Stimulated activated CD4-positive, alpha-beta T cell treated with anti-CD3 and anti-CD28 coated beads, TNF-alpha, amount 100 ng/mL, for 1 hour (primary cell): ENCODE results near the gene SANBR.
A peak's percentile ranks its signal among the peaks of the same experiment; 100 is the strongest.
"Not testable (repeated sequence)": the region's sequence is repeated elsewhere in the genome, so short reads cannot be mapped to it uniquely, and the experiment has no call there.

Source experiments
- DNase-seq, 3 donors: peaks; one replicate each; pipeline ENCODE4 v3.0.0-alpha.2; 2020; ENCODE audit warnings: low read depth in 3 of 3, low spot score in 1 of 3

SANBR gene

DNA sequence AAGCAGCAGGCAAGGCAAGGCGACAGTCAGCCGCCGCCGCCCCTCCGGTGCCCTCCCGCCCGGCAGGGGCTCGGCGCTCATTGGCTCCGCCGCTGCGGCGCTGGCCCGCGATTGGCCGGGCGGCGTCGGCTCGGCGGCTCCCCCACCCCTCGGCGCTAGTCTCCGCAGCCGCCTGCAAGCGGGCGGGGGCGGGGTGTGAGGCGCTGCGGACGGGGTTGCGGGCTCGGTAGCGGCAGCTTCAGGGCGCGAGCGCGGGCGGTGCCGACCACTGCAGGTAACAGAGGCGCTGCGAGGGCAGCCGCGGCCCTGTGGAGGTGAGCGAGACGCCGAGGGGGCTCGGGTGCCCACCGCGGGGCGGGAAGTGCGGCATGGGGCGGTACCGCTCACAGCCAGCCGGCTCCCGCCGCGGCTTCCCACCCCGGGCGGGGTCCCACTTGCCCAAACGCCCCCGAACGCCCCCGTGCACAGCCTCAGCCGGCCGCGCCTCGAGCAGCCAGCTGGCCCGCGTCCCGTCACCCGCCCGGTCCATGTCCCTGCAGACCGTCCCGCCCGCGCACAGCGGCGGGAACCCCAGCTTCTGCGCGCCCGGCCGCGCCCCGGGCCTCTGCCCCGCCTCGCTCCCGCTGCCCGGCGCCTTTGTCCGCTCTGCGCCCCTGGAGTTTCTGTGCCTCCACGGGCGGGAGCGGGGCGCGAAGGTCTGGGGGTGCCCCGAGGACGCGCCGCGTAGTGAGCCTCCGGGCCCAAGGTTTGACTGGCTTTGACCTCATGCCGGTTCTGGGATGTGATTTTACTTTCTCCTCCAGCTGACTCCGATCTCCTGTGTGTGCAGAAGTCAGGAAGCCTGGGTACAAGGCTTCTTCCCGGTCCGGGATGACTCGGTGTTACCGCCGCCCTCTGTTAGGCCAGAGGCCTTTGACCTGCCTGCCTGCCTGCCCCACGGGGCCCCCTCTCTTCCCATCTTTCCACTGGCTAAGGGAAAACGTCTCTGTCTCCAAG, at the start of gene SANBR:
Gene SANBR (plus strand): TSS at position 158 of the 996 bp plus-strand sequence. CDS start 4,480 bp downstream, outside the sequence.
- DNase-seq = peak; percentile 52 to 72 (median 70)

DNA sequence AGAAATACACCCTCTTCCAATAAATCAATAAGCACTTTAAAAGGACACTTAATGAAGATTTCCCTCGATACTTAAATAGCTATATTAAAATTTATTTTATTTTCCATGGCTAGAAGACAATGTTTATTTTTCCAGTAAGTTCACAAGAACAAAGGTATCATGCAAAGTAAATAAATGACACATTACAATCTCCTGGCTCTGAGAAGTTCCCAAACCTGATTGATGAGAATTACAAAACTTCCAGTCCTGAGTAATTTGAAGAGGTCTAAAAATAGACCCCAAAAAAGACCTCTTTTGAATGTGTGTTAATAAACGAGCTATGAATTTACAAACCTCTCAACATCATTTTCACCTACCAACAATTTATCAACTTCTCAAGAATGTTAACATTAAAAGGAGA, 49.7 kb upstream of the SANBR start:
- DNase-seq = no peak

DNA sequence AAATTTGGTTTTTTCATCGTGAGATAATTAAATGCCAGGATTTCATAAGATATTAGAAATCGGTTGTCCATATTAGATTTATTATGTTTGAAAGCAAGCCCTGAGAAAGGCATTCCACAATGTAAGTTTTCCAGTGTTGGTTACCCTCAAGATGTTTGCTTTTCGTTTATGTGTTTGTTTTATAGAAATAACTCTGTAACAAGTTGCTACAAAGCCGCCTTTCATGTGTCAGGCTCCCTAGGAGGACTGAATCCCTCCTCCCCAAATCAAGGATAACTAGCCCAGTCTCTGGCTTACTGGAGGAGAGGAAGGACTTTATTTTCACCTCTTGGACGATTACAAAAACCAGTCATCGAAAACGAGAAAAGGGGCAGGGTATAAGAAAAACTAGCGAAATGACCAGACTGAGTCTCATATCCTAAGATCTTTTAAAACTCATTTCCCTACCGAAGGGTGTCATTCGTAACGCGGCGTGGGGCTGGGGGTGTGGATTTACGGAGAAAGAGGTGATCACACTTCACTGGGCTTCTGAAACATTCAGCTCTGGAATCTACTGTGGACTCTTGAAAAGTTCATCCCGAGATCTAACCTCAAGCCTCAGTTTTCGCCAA, 49.2 kb upstream of the SANBR start:
- DNase-seq = no peak

DNA sequence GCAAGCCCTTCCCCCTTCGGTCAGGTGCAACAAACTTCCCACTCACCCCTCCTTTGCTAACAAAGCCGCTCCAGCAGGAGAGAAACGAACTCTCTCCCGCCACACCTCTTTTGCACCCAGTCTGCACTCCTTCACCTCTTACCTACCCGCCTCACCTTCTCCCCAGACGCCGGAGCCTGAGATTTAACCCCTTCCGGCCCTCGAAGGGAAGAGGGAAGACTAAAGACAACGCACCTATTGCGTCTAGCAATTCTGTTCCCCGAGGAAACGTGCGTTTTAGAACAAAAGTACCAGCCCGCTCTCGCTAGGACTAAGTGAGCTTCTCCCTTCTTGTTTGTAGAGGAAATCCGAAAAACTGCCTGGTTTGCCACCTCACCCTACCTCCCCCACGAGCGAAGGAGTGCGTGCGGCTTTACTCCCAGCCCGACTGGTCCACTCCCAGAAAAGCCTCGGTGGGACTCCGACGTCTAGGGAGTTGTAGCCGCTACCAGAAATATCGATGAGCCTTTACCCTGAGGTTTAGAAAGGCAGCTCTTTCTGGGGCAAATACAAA, 48.6 kb upstream of the SANBR start:
- DNase-seq = peak; percentile 27 to 40 (median 29)

DNA sequence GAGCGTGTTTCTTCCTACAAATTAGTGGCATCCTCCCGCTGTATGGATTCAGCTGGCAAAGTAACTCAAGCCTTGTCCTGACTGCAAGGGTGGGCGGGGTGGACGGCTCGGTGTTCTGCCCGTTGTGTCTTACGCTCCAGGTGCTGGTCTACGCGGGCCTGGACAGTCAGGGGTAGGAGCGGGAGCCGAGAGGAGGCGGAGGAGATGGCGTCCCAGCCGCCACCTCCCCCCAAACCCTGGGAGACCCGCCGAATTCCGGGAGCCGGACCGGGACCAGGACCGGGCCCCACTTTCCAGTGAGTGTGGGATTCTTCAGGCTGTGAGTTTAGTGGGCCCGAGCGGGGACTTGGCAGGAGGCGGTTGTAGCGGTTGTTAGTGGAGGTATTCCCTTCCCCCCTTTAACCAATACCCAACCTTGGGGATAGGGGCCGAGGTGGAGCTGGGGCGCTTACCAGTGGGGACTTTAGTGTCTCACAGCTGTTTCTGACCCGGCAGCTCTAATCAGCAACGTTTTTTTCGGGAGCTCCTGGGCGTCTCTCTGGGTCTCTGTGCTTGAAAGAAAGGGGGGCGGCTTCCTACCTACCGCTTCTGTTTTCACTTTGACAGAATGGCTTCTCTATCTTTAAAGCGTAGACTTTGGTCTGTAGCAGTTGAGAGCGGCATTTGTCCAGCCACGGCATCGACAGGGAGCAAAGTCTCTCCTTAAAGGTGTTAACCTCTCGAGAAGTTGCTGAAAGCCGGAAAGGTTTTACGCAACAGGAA, 47.9 kb upstream of the SANBR start, which contains the start of the genes PEX13 and PUS10:
Gene PEX13 (plus strand): TSS at position 165 of the 762 bp plus-strand sequence. CDS start 40 bp downstream, at position 205.
Gene PUS10 (minus strand): TSS at position 700 of the 762 bp plus-strand sequence. CDS start 6,365 bp downstream, outside the sequence.
- DNase-seq = peak in 2 of 3 donors; percentile 22 to 45

DNA sequence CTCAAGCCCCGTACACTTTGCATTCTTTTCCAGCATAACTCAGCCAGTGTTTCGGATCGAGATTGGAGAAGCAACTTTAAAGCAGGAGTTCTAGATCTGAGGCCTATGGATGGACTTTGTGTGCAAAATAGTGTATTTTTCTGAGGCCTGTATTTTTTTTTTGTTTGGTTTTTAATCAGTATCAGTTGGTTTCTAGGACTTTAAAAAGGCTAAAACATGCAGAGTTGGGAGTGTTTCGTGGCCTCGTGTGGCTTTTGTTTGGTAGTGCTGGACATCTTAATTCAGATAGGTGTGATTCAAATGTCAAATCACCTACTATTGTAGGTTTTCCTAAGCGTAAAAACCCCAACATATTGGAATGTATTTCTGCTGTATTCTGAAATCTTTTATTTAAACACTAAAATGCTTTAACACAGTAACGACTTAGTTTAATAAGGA, 47.3 kb upstream of the SANBR start:
- no peak for DNase-seq

DNA sequence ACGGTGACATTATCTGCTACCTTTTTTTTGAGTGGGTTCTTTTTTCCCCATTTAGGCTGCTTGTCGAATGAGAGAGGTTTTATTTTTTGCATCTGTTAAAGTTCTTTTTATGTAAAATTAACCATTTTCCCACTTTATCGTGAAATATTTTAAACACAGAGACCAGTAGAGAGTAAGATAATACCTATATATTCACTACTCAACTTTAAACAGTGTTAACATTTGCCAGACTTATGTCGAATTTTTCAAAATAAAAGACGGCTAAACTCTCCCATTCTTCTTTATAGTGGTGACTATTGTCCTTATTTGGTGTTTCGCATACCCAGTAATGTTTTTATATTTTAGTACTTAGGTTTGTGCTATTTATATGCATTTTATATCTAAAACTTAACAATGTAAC, 46.9 kb upstream of the SANBR start:
- DNase-seq = no peak

DNA sequence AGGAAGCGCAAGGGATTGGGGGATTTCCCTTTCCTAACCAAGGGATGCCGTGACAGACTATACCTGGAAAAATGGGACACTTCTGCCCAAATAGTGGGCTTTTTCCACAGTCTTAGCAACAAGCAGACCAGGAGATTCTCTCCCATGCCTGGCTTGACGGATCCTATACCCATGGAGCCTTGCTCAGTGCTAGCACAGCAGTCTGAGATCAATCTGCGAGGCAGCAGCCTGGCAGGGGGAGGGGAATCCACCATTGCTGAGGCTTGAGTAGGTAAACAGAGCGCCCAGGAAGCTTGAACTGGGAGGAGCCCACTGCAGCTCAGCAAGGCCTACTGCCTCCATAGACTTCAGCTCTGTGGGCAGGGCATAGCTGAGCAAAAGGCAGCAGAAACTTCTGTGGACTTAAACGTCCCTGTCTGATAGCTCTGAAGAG, 44.4 kb upstream of the SANBR start:
- DNase-seq = no peak

DNA sequence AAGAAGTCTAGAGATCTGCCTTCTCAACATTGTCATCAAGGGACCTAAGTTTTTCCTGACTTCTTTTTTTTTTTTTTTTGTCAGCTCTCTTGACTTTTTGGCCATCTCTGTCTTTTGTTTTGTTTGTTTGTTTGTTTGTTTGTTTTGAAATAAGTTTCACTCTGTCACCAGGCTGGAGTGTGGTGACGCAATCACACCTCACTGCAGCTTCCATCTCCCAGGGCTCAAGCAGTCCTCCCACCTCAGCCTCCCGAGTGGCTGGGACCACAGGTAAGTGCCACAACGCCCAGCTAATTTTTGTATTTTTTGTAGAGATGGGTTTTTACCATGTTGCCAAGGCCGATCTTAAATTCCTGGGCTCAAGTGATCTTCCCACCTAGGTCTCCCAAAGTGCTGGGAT, 42.0 kb upstream of the SANBR start:
- no peak for DNase-seq

DNA sequence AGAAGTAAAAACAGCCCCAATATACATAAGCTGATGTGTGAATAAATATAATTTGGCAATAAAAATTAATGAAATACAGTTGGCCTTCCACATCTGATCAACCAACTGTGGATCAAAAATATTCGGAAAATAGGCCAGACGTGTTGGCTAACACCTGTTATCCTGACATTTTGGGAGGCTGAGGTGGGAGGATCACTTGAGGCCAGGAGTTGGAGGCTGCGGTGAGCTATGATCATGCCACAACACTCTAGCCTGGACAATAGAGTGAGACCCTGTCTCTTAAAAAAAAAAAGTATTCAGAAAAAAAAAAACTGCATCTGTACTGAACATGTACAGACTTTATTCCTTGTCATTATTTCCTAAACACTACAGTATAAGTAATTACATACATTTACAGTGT, 36.1 kb upstream of the SANBR start:
- DNase-seq = no peak

DNA sequence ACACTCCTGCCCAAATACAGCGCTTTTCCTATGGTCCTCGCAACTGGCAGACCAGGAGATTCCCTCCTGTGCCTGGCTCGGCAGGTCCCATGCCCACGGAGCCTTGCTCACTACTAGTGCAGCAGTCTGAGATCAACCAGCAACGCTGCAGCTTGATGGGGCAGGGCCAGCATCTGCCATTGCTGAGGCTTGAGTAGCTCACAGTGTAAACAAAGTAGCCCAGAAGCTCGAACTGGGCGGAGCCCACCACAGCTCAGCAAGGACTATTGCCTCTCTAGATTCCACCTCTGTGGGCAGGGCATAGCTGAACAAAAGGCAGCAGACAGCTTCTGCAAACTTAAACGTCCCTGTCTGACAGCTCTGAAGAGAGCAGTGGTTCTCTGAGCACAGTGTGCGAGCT, 31.1 kb upstream of the SANBR start:
- DNase-seq = not testable (repeated sequence)

DNA sequence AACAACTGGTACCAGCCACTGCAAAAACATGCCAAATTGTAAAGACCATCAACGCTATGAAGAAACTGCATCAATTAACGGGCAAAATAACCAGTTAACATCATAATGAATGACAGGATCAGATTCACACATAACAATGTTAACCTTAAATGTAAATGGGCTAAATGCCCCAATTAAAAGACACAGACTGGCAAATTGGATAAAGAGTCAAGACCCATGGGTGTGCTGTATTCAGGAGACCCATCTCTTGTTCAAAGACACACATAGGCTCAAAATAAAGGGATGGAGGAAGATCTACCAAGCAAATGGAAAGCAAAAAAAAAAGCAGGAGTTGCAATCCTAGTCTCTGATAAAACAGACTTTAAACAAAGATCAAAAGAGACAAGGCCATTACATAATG, 29.0 kb upstream of the SANBR start:
- not testable (repeated sequence) for DNase-seq

DNA sequence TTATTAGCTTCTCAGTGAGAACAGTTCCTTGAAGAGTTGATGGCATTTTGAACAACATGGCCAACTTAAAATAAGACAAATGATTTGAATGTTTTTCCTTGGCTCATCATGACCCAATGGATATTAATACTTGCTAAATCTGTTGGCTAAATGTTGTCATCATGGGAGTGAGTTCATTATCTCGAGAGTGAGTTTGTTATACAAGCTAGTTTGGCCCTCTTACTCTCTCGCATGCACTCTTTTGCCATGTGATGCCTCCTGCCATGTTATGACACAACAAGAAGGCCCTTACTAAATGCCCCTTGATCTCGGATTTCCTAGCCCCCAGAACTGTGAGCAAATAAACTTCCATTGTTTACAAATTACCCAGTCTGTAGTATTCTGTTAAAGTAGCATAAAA, 22.9 kb upstream of the SANBR start:
- no peak for DNase-seq

DNA sequence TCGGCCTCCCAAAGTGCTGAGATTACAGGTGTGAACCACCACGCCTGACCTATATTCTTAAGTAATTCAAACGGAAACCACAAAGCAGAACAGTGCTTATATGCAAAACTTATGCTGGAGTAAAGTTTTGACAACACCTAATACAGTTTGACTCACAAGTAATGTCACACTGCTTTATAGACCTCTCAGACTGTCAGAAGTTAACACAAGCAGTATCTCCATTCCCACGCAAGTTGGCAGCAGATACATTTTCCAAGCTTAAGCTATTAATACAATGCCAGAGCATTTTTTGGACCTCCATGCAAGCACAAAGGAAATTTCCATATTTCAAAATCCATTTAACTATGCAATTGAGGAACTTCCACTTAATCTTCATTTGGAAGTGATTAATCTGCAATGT, 21.0 kb upstream of the SANBR start:
- DNase-seq = no peak

DNA sequence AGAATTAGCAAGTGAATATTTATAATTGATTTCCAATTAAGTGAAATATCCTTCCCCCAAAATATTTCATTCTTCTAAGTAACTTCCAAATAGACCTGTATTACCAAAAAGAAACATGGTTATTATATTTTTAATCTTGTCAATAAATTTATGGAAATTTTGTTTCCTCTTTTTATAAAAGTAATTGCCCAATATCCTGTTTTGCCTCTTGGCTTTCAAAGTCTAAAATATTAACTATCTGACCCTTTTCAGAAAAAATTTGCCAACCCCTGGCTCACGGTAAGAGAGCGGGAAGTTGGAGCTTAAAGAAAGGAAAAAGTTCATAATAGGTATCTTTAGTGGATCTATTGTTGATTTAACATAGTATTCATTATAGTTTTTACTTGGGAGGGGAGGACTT, 20.4 kb upstream of the SANBR start:
- no peak for DNase-seq

DNA sequence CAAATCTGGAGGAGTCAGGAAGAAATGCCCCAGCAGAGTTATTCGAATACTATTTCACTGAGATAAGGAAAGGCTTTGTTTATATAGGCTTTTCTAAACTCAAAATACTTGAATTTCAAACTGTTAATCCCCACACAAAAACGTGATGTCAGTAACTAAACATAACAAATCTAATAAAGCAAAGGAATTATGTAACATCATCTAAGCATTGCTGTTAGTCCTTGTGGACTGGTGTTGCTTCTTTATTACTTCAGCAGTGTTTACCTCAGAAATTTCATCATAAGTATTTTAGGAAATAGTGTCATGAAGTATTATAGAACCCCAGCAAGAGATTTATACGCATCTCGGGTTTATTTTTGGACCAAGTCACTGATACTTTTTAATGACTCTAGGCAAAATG, 19.7 kb upstream of the SANBR start:
- DNase-seq = no peak

DNA sequence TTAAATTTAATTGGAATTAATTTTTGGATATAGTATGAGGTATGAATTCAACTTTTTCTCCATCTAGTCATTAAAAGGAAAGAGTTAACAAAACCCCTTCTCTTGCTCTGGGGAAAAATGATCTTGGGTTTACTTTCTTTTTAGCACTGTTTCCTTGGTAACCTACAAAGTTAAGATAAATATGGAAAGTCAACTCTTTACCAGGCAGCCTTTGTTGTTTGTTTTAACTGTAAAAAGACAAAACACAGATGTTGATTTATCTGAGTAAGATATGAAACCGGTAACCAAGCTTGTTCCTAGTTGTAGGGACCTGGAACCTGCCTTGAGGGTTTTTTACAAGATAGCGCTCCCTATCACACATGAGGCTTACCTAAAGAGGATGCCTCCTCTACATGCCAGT, 10.1 kb upstream of the SANBR start:
- no peak for DNase-seq

DNA sequence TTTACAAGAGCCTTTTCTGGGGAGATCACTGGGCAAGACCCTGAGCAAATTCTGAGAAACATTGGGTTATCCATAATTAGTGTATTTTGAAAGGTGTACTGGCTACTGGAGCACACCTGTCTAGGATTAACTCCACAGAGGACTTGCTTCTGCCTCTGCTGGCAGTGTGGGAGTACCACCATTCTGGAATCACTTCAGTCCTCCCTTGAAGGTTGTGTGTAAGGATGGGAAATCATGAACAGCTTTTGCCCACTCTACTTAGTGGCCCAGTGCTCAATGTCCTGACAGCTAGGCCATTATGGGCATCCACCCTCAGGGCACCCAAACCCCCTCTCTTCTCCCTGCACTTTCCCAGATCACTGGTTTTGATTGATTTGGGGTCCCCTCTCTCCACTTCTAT, 8.1 kb upstream of the SANBR start:
- DNase-seq = no peak

DNA sequence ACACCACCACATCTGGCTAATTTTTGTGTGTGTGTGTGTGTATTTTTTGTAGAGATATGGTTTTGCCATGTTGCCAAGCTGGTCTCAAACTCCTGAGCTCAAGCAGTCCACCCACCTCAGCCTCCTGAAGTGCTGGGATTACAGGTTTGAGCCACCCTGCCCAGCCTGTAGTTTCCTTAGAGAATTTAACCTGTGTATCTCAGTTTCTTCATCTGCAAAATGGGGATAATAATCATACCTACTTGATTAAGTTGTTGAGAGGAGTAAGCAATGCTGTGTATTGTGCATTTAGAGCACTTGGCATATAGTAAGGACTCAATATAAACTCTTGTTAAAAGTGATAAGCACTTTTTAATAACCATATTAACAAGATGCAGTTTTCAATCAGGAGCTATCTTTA, 6.3 kb upstream of the SANBR start:
- no peak for DNase-seq

DNA sequence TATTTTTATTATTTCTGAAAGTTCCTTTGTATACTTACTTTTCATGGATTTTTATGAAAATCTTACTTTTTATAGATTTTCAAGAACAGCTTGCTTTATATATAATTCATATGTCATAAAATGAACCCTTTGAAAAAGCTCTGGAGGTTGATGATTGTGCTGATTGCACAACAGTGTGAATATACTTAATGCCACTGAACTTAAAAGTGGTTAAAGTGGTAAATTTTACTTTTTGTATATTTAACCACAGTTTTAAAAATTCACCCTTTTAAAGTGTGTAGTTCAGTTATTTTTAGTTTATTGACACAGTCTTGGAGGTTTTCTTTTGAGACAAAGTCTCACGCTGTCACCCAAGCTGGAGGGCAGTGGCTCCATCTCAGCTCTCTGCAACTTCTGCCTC, 8.4 kb downstream of the SANBR start:
- DNase-seq = no peak

DNA sequence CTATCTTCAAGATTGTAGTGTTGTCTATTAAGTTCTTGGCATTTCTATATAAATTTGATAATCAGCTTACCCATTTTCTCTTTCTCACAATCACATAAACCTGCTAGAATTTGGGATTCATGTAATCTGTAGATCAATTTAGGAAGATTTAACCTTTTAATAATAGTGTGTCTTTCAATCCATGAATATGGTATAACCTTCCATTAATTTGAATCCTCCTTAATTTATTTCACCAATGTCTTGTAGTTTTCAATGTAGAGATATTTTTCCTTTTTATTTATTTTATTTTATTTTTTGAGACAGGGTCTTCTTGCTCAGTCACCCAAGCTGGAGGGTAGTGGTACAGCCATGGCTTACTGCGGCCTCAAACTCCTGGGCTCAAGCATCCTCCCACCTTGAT, 20.2 kb downstream of the SANBR start:
- no peak for DNase-seq
